GM23338 (cell line): Measurements from ENCODE around the gene FNDC3A. TPM values are rescaled to one million over a fixed set of nuclear protein-coding genes. Genes with fewer than 3 reads are reported as not detected.

ENCODE experiments used
- ATAC-seq: fragments of 200-7000 bp; cut with Tn5 transposase; 3 replicates; pipeline ENCODE4 v1.9.1; 2020
- DNase-seq: peaks from one replicate; pipeline ENCODE4 v3.0.0-alpha.2; 2015; ENCODE audit warnings: low spot score
- H2AFZ ChIP-seq: fragments of 200-600 bp; sonication (generic); 2 replicates; pipeline ENCODE4 v1.8.0; 2016; ENCODE audit warnings: antibody characterized with exemption, mild to moderate bottlenecking, moderate library complexity
- H3F3A ChIP-seq: fragments of 200-600 bp; sonication (generic); replicated peaks from 2 replicates; pipeline ENCODE4 v1.8.0; 2017; ENCODE audit warnings: antibody characterized with exemption, mixed run types, low read depth
- H3K27ac ChIP-seq: fragments of 200-600 bp; sonication (generic); 2 replicates; pipeline ENCODE4 v1.6.1; 2016; ENCODE audit warnings: low read depth
- H3K27me3 ChIP-seq: fragments of 200-600 bp; sonication (generic); 2 replicates; pipeline ENCODE4 v1.8.0; 2016; ENCODE audit warnings: mild to moderate bottlenecking, mixed run types, moderate library complexity; ENCODE audit not compliant: insufficient read depth
- H3K36me3 ChIP-seq: fragments of 200-600 bp; sonication (generic); 2 replicates; pipeline ENCODE4 v1.8.0; 2016; ENCODE audit warnings: mild to moderate bottlenecking; ENCODE audit not compliant: insufficient read depth
- H3K4me1 ChIP-seq: fragments of 200-600 bp; sonication (generic); 2 replicates; pipeline ENCODE4 v1.8.0; 2016; ENCODE audit warnings: mild to moderate bottlenecking, moderate library complexity; ENCODE audit not compliant: insufficient read depth
- H3K4me2 ChIP-seq: fragments of 200-600 bp; sonication (generic); 2 replicates; pipeline ENCODE4 v1.7.1; 2017; ENCODE audit warnings: mixed run types
- H3K4me3 ChIP-seq: fragments of 200-600 bp; sonication (generic); 2 replicates; pipeline ENCODE4 v1.6.1; 2016; ENCODE audit warnings: mixed run types
- H3K79me2 ChIP-seq: fragments of 200-600 bp; sonication (generic); replicated peaks from 2 replicates; pipeline ENCODE4 v1.8.0; 2017; ENCODE audit warnings: mild to moderate bottlenecking; ENCODE audit not compliant: insufficient read depth
- H3K9me2 ChIP-seq: fragments of 200-600 bp; sonication (generic); 2 replicates; pipeline ENCODE4 v1.8.0; 2017; ENCODE audit not compliant: insufficient read depth
- H4K20me1 ChIP-seq: fragments of 200-600 bp; sonication (generic); replicated peaks from 2 replicates; pipeline ENCODE4 v1.8.0; 2017; ENCODE audit warnings: mild to moderate bottlenecking; ENCODE audit not compliant: insufficient read depth
- H3K27ac Mint-ChIP-seq: 2 replicates; pipeline ENCODE4 v1.8.0; 2020; ENCODE audit warnings: inconsistent platforms, mild to moderate bottlenecking, moderate library complexity, mixed read lengths
- H3K27me3 Mint-ChIP-seq: 3 replicates; pipeline ENCODE4 v1.8.0; 2022; ENCODE audit warnings: low read depth, mild to moderate bottlenecking, moderate library complexity, mixed read lengths, inconsistent platforms; ENCODE audit not compliant: insufficient read depth, poor library complexity
- H3K36me3 Mint-ChIP-seq: 3 replicates; pipeline ENCODE4 v1.8.0; 2021; ENCODE audit warnings: low read depth, mild to moderate bottlenecking, inconsistent platforms, moderate library complexity, mixed read lengths
- H3K4me1 Mint-ChIP-seq: 3 replicates; pipeline ENCODE4 v1.8.0; 2020; ENCODE audit warnings: mild to moderate bottlenecking, inconsistent platforms, mixed read lengths
- H3K4me3 Mint-ChIP-seq: 3 replicates; pipeline ENCODE4 v1.8.0; 2021; ENCODE audit warnings: moderate library complexity, mild to moderate bottlenecking, inconsistent platforms, mixed read lengths
- H3K9me3 Mint-ChIP-seq: 3 replicates; pipeline ENCODE4 v1.8.0; 2020; ENCODE audit warnings: moderate library complexity, mild to moderate bottlenecking, inconsistent platforms, mixed read lengths
- CREB1 ChIP-seq: fragments of 250-450 bp; sonication (Bioruptor Pico); IDR thresholded peaks from 2 replicates; pipeline ENCODE4 v1.5.0; 2020; ENCODE audit warnings: low read depth, mild to moderate bottlenecking, moderate library complexity
- ETS1 ChIP-seq: IDR thresholded peaks from 2 replicates; pipeline ENCODE4 v1.6.1; 2016; ENCODE audit warnings: antibody characterized with exemption
- EZH2phosphoT487 ChIP-seq: fragments of 200-600 bp; sonication (generic); IDR thresholded peaks from one replicate; pipeline ENCODE4 v1.8.1; 2018; ENCODE audit warnings: antibody characterized with exemption; ENCODE audit not compliant: unreplicated experiment
- NANOG ChIP-seq: IDR thresholded peaks from 2 replicates; pipeline ENCODE4 v1.6.1; 2016; ENCODE audit warnings: antibody characterized with exemption, borderline replicate concordance
- POLR2AphosphoS5 ChIP-seq: IDR thresholded peaks from 2 replicates; pipeline ENCODE4 v1.6.1; 2016; ENCODE audit warnings: antibody characterized with exemption, low read depth
- STAT1 ChIP-seq: IDR thresholded peaks from one replicate; pipeline ENCODE4 v1.6.1; 2016; ENCODE audit warnings: antibody characterized with exemption; ENCODE audit not compliant: unreplicated experiment
- ZNF331 ChIP-seq: fragments of 250-450 bp; sonication (Bioruptor Pico); IDR thresholded peaks from 2 replicates; pipeline ENCODE4 v1.5.0; 2020; ENCODE audit warnings: low read depth, mild to moderate bottlenecking, moderate library complexity
- polyA plus RNA-seq: library from polyadenylated mRNA; unstranded; fragments of >200 nt; fragmentation: Nextera tagmentation; extraction: Ambion mirVana; gene quantifications from 2 replicates; pipeline ENCODE4 v1.2.1, GENCODE V29; 2016
- total RNA-seq: library from RNA; depleted of rRNA; stranded (reverse); fragments of >200 nt; shearing (Covaris generic); gene quantifications from 2 replicates; pipeline ENCODE4 v1.2.3, GENCODE V29; 2014
- TF ChIP-seq, protein P1 (sequence below), 2 experiments: fragments of 200-600 bp in 1 of 2; sonication (generic) in 1 of 2; conservative IDR thresholded peaks; 2 replicates each; pipeline versions ENCODE4 v1.5.1 to v1.6.1; 2016 to 2017; ENCODE audit warnings: antibody characterized with exemption in 2 of 2, low read depth in 2 of 2, mild to moderate bottlenecking in 2 of 2, moderate library complexity in 1 of 2
- TF ChIP-seq, protein P2 (sequence below): IDR thresholded peaks from one replicate; pipeline ENCODE4 v1.6.1; 2018; ENCODE audit warnings: antibody characterized with exemption; ENCODE audit not compliant: unreplicated experiment
- TF ChIP-seq, protein P3 (sequence below): fragments of 250-450 bp; sonication (Bioruptor Pico); IDR thresholded peaks from 2 replicates; pipeline ENCODE4 v1.5.0; 2020; ENCODE audit warnings: mild to moderate bottlenecking, moderate library complexity

The FNDC3A gene
- total and polyA plus RNA-seq, 2 experiments from 2014 or later, result 10.3 to 31.1 TPM

DNA sequence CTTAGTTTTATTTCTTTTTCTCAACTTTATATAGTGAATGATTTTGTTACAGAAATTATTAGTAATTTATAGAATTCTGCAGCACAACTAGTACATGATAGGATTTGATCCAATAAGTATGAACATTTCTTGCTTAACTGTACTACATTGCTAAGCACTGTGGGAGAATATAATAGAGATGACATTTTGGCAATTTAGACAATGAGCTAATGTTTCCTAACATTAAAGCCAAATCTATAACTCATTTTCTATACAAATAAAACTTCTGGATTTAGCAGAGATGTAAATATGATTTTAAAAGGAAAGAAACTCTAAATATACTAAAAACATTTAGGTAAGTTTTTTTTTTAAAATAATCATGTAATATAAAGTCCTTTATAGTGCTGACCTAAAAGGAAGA, 87.3 kb downstream of the FNDC3A start (continued):
- TF ChIP-seq STAT1 (no peak), EZH2phosphoT487 (no peak), NANOG (no peak), POLR2AphosphoS5 (no peak)
- TF ChIP-seq, protein P1, sequence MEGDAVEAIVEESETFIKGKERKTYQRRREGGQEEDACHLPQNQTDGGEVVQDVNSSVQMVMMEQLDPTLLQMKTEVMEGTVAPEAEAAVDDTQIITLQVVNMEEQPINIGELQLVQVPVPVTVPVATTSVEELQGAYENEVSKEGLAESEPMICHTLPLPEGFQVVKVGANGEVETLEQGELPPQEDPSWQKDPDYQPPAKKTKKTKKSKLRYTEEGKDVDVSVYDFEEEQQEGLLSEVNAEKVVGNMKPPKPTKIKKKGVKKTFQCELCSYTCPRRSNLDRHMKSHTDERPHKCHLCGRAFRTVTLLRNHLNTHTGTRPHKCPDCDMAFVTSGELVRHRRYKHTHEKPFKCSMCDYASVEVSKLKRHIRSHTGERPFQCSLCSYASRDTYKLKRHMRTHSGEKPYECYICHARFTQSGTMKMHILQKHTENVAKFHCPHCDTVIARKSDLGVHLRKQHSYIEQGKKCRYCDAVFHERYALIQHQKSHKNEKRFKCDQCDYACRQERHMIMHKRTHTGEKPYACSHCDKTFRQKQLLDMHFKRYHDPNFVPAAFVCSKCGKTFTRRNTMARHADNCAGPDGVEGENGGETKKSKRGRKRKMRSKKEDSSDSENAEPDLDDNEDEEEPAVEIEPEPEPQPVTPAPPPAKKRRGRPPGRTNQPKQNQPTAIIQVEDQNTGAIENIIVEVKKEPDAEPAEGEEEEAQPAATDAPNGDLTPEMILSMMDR (conservative IDR thresholded peaks at IDR 0.05; ENCODE audit: low read depth in 2 of 2), result no peak
- TF ChIP-seq, protein P2, sequence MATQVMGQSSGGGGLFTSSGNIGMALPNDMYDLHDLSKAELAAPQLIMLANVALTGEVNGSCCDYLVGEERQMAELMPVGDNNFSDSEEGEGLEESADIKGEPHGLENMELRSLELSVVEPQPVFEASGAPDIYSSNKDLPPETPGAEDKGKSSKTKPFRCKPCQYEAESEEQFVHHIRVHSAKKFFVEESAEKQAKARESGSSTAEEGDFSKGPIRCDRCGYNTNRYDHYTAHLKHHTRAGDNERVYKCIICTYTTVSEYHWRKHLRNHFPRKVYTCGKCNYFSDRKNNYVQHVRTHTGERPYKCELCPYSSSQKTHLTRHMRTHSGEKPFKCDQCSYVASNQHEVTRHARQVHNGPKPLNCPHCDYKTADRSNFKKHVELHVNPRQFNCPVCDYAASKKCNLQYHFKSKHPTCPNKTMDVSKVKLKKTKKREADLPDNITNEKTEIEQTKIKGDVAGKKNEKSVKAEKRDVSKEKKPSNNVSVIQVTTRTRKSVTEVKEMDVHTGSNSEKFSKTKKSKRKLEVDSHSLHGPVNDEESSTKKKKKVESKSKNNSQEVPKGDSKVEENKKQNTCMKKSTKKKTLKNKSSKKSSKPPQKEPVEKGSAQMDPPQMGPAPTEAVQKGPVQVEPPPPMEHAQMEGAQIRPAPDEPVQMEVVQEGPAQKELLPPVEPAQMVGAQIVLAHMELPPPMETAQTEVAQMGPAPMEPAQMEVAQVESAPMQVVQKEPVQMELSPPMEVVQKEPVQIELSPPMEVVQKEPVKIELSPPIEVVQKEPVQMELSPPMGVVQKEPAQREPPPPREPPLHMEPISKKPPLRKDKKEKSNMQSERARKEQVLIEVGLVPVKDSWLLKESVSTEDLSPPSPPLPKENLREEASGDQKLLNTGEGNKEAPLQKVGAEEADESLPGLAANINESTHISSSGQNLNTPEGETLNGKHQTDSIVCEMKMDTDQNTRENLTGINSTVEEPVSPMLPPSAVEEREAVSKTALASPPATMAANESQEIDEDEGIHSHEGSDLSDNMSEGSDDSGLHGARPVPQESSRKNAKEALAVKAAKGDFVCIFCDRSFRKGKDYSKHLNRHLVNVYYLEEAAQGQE, result no peak

- Mint-ChIP-seq H3K36me3 (peaks cover 12% of the 10 kb centered on the region), H3K4me3 (no peak overlapping the region)
- H3K27ac ChIP-seq, result no peak overlapping the region
- no peak for TF ChIP-seq ZNF331 (CRISPR knock-in tag)
- TF ChIP-seq, protein P3, sequence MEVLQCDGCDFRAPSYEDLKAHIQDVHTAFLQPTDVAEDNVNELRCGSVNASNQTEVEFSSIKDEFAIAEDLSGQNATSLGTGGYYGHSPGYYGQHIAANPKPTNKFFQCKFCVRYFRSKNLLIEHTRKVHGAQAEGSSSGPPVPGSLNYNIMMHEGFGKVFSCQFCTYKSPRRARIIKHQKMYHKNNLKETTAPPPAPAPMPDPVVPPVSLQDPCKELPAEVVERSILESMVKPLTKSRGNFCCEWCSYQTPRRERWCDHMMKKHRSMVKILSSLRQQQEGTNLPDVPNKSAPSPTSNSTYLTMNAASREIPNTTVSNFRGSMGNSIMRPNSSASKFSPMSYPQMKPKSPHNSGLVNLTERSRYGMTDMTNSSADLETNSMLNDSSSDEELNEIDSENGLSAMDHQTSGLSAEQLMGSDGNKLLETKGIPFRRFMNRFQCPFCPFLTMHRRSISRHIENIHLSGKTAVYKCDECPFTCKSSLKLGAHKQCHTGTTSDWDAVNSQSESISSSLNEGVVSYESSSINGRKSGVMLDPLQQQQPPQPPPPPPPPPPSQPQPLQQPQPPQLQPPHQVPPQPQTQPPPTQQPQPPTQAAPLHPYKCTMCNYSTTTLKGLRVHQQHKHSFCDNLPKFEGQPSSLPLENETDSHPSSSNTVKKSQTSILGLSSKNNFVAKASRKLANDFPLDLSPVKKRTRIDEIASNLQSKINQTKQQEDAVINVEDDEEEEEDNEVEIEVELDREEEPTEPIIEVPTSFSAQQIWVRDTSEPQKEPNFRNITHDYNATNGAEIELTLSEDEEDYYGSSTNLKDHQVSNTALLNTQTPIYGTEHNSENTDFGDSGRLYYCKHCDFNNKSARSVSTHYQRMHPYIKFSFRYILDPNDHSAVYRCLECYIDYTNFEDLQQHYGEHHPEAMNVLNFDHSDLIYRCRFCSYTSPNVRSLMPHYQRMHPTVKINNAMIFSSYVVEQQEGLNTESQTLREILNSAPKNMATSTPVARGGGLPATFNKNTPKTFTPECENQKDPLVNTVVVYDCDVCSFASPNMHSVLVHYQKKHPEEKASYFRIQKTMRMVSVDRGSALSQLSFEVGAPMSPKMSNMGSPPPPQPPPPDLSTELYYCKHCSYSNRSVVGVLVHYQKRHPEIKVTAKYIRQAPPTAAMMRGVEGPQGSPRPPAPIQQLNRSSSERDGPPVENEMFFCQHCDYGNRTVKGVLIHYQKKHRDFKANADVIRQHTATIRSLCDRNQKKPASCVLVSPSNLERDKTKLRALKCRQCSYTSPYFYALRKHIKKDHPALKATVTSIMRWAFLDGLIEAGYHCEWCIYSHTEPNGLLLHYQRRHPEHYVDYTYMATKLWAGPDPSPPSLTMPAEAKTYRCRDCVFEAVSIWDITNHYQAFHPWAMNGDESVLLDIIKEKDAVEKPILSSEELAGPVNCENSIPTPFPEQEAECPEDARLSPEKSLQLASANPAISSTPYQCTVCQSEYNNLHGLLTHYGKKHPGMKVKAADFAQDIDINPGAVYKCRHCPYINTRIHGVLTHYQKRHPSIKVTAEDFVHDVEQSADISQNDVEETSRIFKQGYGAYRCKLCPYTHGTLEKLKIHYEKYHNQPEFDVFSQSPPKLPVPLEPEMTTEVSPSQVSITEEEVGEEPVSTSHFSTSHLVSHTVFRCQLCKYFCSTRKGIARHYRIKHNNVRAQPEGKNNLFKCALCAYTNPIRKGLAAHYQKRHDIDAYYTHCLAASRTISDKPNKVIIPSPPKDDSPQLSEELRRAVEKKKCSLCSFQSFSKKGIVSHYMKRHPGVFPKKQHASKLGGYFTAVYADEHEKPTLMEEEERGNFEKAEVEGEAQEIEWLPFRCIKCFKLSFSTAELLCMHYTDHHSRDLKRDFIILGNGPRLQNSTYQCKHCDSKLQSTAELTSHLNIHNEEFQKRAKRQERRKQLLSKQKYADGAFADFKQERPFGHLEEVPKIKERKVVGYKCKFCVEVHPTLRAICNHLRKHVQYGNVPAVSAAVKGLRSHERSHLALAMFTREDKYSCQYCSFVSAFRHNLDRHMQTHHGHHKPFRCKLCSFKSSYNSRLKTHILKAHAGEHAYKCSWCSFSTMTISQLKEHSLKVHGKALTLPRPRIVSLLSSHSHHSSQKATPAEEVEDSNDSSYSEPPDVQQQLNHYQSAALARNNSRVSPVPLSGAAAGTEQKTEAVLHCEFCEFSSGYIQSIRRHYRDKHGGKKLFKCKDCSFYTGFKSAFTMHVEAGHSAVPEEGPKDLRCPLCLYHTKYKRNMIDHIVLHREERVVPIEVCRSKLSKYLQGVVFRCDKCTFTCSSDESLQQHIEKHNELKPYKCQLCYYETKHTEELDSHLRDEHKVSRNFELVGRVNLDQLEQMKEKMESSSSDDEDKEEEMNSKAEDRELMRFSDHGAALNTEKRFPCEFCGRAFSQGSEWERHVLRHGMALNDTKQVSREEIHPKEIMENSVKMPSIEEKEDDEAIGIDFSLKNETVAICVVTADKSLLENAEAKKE, result no peak
- TF ChIP-seq CREB1 (CRISPR knock-in tag), result no peak
- TF ChIP-seq ETS1, result no peak
- TF ChIP-seq NANOG, result no peak
- TF ChIP-seq POLR2AphosphoS5, result no peak
Observed at GRCh38 chr13:49063497-49063896, 87.8 kb downstream of the FNDC3A start.

More at GRCh38 chr13:49063497-49063896, 87.8 kb downstream of the FNDC3A start:
- Histone ChIP-seq H3K9me2 (no peaks in the 10 kb centered on the region), H3F3A (no peaks in the 10 kb centered on the region), H3K79me2 (no peaks in the 10 kb centered on the region), H3K4me1 (no peaks in the 10 kb centered on the region), H3K27me3 (no peaks in the 10 kb centered on the region), H2AFZ (no peak overlapping the region), H3K4me2 (no peak overlapping the region), H3K4me3 (no peak overlapping the region), H3K36me3 (no peaks in the 10 kb centered on the region), H4K20me1 (no peaks in the 10 kb centered on the region; the same call in 1 of the 2 replicates)
- ATAC-seq (no peak), DNase-seq (no peak)
- Mint-ChIP-seq H3K27ac (no peak overlapping the region), H3K9me3 (no peaks in the 10 kb centered on the region), H3K27me3 (no peaks in the 10 kb centered on the region), H3K4me1 (peaks cover 5% of the 10 kb centered on the region; the same call in 2 of the 3 replicates)
